ENCODE measurements around the gene GUCD1. TPM values are rescaled to one million over a fixed set of nuclear protein-coding genes. Genes with fewer than 3 reads are reported as not detected.

Gene GUCD1
- total RNA-seq, 1 experiment from 2014 or later, result 48.7 TPM

GRCh38 chr22:24518228-24518627 lies 36.7 kb downstream of the GUCD1 start:
- Histone ChIP-seq H4K20me1 (ENCODE audit: insufficient read depth) (no peaks in the 10 kb centered on the region), H3K4me1 (ENCODE audit: control insufficient read depth in 1 of 2, insufficient read depth in 2 of 2, low read length in 2 of 2) (peaks cover 9 to 10% of the 10 kb centered on the region in 2 experiments), H3K4me3 (replicated peaks in 1 of 2; ENCODE audit: low read depth in 1 of 2, low read length in 2 of 2) (no peak overlapping the region), H3K36me3 (ENCODE audit: control insufficient read depth in 1 of 2, insufficient read depth in 2 of 2, low read length in 2 of 2) (no peaks in the 10 kb centered on the region), H3K27ac (ENCODE audit: low read depth, low read length) (no peak overlapping the region), H3K79me2 (ENCODE audit: insufficient read depth, low read length) (no peaks in the 10 kb centered on the region), H3K9ac (ENCODE audit: low read length) (no peak overlapping the region), H3K9me3 (ENCODE audit: control insufficient read depth in 1 of 2, insufficient read depth in 1 of 2, low read depth in 1 of 2, low read length in 2 of 2) (no peaks in the 10 kb centered on the region), H2AFZ (ENCODE audit: low read depth, low read length, poor library complexity, severe bottlenecking) (no peak overlapping the region), H3K9me2 (ENCODE audit: insufficient read depth) (no peaks in the 10 kb centered on the region), H3K27me3 (ENCODE audit: insufficient read depth, low read length) (0 out of 2 replicates have a peak, but pooled peaks cover 2% of the 10 kb centered on the region), H3K4me2 (ENCODE audit: low read length) (no peak overlapping the region)
- RAD21 ChIA-PET (ENCODE audit: low non-redundant PET in 1 of 2, low total read pairs in 2 of 2, uncharacterized antibody in 2 of 2, unreplicated experiment in 2 of 2), result no interaction called here
- CTCF ChIA-PET, result no interaction called here
- BruUV-seq (replicated peaks), result no TSS peak
- intact Hi-C loops (cut with micrococcal nuclease), result no loop called here
- DNase-seq (ENCODE audit: low read depth, low spot score) (no peak), ATAC-seq (no peak)
- TF ChIP-seq, protein P1, sequence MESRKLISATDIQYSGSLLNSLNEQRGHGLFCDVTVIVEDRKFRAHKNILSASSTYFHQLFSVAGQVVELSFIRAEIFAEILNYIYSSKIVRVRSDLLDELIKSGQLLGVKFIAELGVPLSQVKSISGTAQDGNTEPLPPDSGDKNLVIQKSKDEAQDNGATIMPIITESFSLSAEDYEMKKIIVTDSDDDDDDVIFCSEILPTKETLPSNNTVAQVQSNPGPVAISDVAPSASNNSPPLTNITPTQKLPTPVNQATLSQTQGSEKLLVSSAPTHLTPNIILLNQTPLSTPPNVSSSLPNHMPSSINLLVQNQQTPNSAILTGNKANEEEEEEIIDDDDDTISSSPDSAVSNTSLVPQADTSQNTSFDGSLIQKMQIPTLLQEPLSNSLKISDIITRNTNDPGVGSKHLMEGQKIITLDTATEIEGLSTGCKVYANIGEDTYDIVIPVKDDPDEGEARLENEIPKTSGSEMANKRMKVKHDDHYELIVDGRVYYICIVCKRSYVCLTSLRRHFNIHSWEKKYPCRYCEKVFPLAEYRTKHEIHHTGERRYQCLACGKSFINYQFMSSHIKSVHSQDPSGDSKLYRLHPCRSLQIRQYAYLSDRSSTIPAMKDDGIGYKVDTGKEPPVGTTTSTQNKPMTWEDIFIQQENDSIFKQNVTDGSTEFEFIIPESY (IDR thresholded peaks at IDR 0.05; ENCODE audit: extremely low read depth, insufficient replicate concordance, low read length), result no peak
- TF ChIP-seq SP1 (IDR thresholded peaks at IDR 0.05; ENCODE audit: low read depth), result no peak
- TF ChIP-seq CTCF (IDR thresholded peaks at IDR 0.05 in 2 of 3, conservative IDR thresholded peaks at IDR 0.05 in 1 of 3; ENCODE audit: borderline replicate concordance in 1 of 3, insufficient read depth in 1 of 3, low read depth in 2 of 3, low read length in 2 of 3), result no peak
- TF ChIP-seq YY1 (IDR thresholded peaks at IDR 0.05; ENCODE audit: extremely low read depth, insufficient replicate concordance, low read depth, low read length), result no peak
- no peak for TF ChIP-seq CEBPB (IDR thresholded peaks at IDR 0.05; ENCODE audit: low read depth)
- TF ChIP-seq TCF7L2 (IDR thresholded peaks at IDR 0.05; ENCODE audit: borderline replicate concordance, extremely low read depth, insufficient read depth, insufficient read length), result no peak
- no peak for TF ChIP-seq JUND (IDR thresholded peaks at IDR 0.05)
- no peak for TF ChIP-seq ZFX (IDR thresholded peaks at IDR 0.05)
- no peak for TF ChIP-seq SIN3A (IDR thresholded peaks at IDR 0.05; ENCODE audit: low read depth)
- TF ChIP-seq ZNF274 (IDR thresholded peaks at IDR 0.05; ENCODE audit: low read depth, low read length), result no peak
- no peak for TF ChIP-seq REST (IDR thresholded peaks at IDR 0.05; ENCODE audit: low read depth)
- TF ChIP-seq POLR2AphosphoS5 (IDR thresholded peaks at IDR 0.05; ENCODE audit: low read depth, low read length), result no peak
- TF ChIP-seq FOSL1 (IDR thresholded peaks at IDR 0.05; ENCODE audit: low read depth), result no peak
- no peak for TF ChIP-seq EZH2phosphoT487 (IDR thresholded peaks at IDR 0.05; ENCODE audit: borderline replicate concordance)
- no peak for TF ChIP-seq CBX3 (IDR thresholded peaks at IDR 0.05; ENCODE audit: low read depth)
- POLR2A ChIA-PET, result no interaction called here
